Middle frontal gyrus (tissue), 1 donor: ENCODE data around the gene ZNF362.
A peak's percentile ranks its signal among the peaks of the same experiment; 100 is the strongest.

ENCODE experiments used
- DNase-seq: peaks from one replicate; pipeline ENCODE4 v3.0.0-alpha.2; 2015; ENCODE audit warnings: low spot score; ENCODE audit errors: extremely low spot score

Gene ZNF362

GRCh38 chr1:33343539-33343938 is 87.2 kb downstream of the ZNF362 start:
- no peak for DNase-seq

GRCh38 chr1:33344896-33345560 is 88.7 kb downstream of the ZNF362 start:
- no peak for DNase-seq

GRCh38 chr1:33346533-33346926 is 90.2 kb downstream of the ZNF362 start:
- DNase-seq: no peak

GRCh38 chr1:33346927-33347649 is 90.8 kb downstream of the ZNF362 start:
- no peak for DNase-seq

DNA sequence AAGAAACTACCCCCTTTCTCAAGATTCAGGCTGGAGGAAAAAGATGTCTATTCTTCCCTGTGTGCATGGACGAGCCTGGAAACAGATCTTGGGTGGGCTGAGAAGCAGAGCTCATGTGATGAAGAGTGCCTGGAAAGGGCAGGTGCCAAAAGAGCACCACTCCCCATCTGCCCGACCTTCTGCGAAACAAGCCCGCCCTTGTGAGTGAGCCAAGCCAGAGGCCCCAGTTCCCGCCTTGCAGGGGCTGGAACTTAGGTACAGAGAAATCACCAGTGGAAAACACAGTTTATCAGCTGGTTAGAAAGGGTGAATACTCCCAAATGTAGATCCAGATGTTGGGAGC is 91.3 kb downstream of the ZNF362 start:
- no peak for DNase-seq

GRCh38 chr1:33348194-33348593 is 91.9 kb downstream of the ZNF362 start:
- no peak for DNase-seq

DNA sequence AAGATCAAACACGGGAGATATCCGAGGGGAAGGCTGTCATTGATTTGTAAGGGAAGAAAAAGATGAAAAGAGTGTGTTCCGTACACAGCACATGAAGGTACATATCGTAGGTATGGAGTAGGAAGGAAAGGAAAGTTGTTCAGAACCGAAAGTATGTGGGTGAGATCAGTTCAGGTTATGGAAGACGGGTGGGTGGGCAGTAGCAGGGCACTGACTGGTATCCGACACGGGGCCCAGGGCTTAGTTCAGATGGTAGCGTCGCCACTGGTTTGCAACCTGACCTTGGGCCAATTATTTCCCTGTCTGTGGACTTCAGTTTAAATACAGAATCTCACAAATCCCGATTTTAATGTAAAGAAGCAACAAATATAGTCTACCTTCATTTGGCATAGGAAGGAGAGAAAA is 92.4 kb downstream of the ZNF362 start:
- no peak for DNase-seq

- no peak for DNase-seq
Observed at GRCh38 chr1:33349081-33349759, 92.9 kb downstream of the ZNF362 start.

DNA sequence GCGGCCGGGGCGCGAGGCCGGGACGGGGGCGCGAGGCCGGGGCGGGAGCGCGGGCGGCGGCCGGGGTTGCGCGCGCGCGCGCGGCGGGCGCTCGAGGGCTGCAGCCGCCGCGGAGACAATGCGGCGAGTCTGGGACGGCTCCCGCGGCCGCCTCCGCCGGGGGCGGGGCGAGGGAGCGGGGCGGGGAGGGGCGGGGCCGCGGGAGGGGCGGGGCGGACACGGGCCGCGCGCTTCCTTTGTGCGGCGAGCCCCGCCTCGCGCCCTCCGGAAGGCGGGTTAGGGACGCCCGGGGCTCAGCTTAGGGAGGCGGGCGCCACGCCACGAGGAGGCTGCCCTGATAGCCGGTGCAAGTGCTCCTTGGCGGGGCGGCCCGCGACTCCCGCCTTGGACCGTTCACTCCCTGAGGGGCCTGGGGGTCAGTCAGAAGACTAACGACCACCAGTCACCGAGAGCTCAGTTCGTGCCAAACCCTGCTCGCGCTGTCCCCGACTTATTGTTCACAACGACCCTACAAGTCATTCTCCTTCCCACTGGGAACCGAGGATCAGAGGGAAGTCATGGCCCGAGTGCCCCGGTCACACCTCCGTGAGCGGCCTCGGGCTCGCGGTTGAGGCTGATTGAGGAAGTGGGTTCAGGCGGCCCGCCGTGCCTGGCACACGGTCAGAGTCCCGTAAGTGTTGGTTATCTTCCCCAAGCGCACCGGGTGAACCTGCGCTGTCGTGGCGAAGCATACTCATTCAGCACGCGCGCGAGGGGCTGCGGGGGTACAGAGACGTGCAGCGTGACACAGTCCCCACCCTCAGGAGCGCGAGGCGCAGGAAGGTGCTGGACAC is 93.7 kb downstream of the ZNF362 start:
- peak; percentile 69 for DNase-seq
